OCI-LY3 (cell line): Measurements from ENCODE around the gene ZNF408.
"Not testable (repeated sequence)": the region's sequence is repeated elsewhere in the genome, so short reads cannot be mapped to it uniquely, and the experiment has no call there.

Experiments
- H2AFZ ChIP-seq: fragments of 200-600, 300-600 bp; shearing (Covaris generic); 2 replicates; pipeline ENCODE4 v1.6.0; 2014; ENCODE audit warnings: antibody characterized with exemption, low read depth, low read length
- H3K27ac ChIP-seq: fragments of 200-600, 300-600 bp; sonication (generic); 2 replicates; pipeline ENCODE4 v1.5.1; 2014; ENCODE audit warnings: mild to moderate bottlenecking, low read length, moderate library complexity, mixed read lengths
- H3K27me3 ChIP-seq: fragments of 200-600, 300-600 bp; sonication (generic); 2 replicates; pipeline ENCODE4 v1.6.1; 2014; ENCODE audit warnings: low read depth, low read length, mixed read lengths
- H3K36me3 ChIP-seq: fragments of 200-600, 300-600 bp; sonication (generic); replicated peaks from 2 replicates; pipeline ENCODE3; 2014; ENCODE audit warnings: low read depth, low read length, mixed read lengths
- H3K4me1 ChIP-seq: fragments of 300-600, 200-600 bp; sonication (generic); 2 replicates; pipeline ENCODE4 v1.6.1; 2014; ENCODE audit warnings: low read length, mixed read lengths
- H3K4me2 ChIP-seq: fragments of 200-600, 300-600 bp; sonication (generic); 2 replicates; pipeline ENCODE4 v1.6.1; 2014; ENCODE audit warnings: low read length, mixed read lengths
- H3K4me3 ChIP-seq: fragments of 300-600, 200-600 bp; sonication (generic); 2 replicates; pipeline ENCODE4 v1.5.1; 2014; ENCODE audit warnings: antibody characterized with exemption, mild to moderate bottlenecking, low read length, moderate library complexity
- H3K79me2 ChIP-seq: fragments of 300-600, 200-600 bp; shearing (Covaris generic); 2 replicates; pipeline ENCODE4 v1.6.1; 2014; ENCODE audit warnings: mild to moderate bottlenecking, low read length, mixed read lengths
- H3K9ac ChIP-seq: fragments of 300-600, 200-600 bp; shearing (Covaris generic); 2 replicates; pipeline ENCODE4 v1.6.0; 2014; ENCODE audit warnings: mild to moderate bottlenecking, low read length, moderate library complexity
- H3K9me3 ChIP-seq: fragments of 200-600, 300-600 bp; shearing (Covaris generic); 2 replicates; pipeline ENCODE4 v1.6.1; 2014; ENCODE audit warnings: low read length, mixed read lengths; ENCODE audit not compliant: insufficient read depth
- H4K20me1 ChIP-seq: fragments of 200-600, 300-600 bp; sonication (generic); 2 replicates; pipeline ENCODE4 v1.6.1; 2016; ENCODE audit warnings: low read length, mixed read lengths; ENCODE audit not compliant: insufficient read depth
- CTCF ChIP-seq: fragments of 200-600, 300-600 bp; sonication (generic); IDR thresholded peaks from 2 replicates; pipeline ENCODE4 v1.5.1; 2014; ENCODE audit warnings: antibody characterized with exemption, low read length, low read depth
- EZH2phosphoT487 ChIP-seq: fragments of 200-600 bp; shearing (Covaris generic); IDR thresholded peaks from 2 replicates; pipeline ENCODE4 v1.6.1; 2018; ENCODE audit warnings: antibody characterized with exemption, mixed run types, low read depth

ZNF408 gene

GRCh38 chr11:46698597-46698996, 2.2 kb upstream of the ZNF408 start:
- no peak overlapping the region for H3K27ac ChIP-seq
- H3K4me2 ChIP-seq: no peak overlapping the region
- H3K4me3 ChIP-seq: no peak overlapping the region
- no peak overlapping the region for H2AFZ ChIP-seq
- H3K4me1 ChIP-seq: peaks cover 7% of the 10 kb centered on the region; the same call in 1 of the 2 replicates
- H3K9me3 ChIP-seq: no peaks in the 10 kb centered on the region
- no peak overlapping the region for H3K9ac ChIP-seq
- 0 out of 2 replicates have a peak, but pooled peaks cover 3% of the 10 kb centered on the region for H4K20me1 ChIP-seq
- H3K27me3 ChIP-seq: no peaks in the 10 kb centered on the region
- H3K79me2 ChIP-seq: peaks cover 39% of the 10 kb centered on the region
- peaks cover 19% of the 10 kb centered on the region for H3K36me3 ChIP-seq
- TF ChIP-seq CTCF (no peak), EZH2phosphoT487 (no peak)

- Histone ChIP-seq H3K79me2 (peaks cover 39% of the 10 kb centered on the region), H3K4me1 (peaks cover 7% of the 10 kb centered on the region; the same call in 1 of the 2 replicates), H3K4me2 (peak overlapping the region; percentile 91), H3K27me3 (no peaks in the 10 kb centered on the region), H3K27ac (peak overlapping the region; percentile 71), H3K9me3 (no peaks in the 10 kb centered on the region), H3K36me3 (peaks cover 31% of the 10 kb centered on the region), H3K4me3 (peak overlapping the region; percentile 85), H3K9ac (peak overlapping the region; percentile 88), H2AFZ (peak overlapping the region; percentile 90), H4K20me1 (0 out of 2 replicates have a peak, but pooled peaks cover 3% of the 10 kb centered on the region)
- TF ChIP-seq EZH2phosphoT487 (no peak), CTCF (no peak)
Observed at GRCh38 chr11:46701078-46701654, 335 bp downstream of the ZNF408 start.

- H3K27ac ChIP-seq: no peak overlapping the region
- TF ChIP-seq EZH2phosphoT487: no peak
- no peak for TF ChIP-seq CTCF
Observed at GRCh38 chr11:46705070-46705688, 4.3 kb downstream of the ZNF408 start.

GRCh38 chr11:46706886-46707285, 6.1 kb downstream of the ZNF408 start:
- H3K4me1 ChIP-seq: no peaks in the 10 kb centered on the region
- no peak overlapping the region for H2AFZ ChIP-seq
- no peaks in the 10 kb centered on the region for H4K20me1 ChIP-seq
- no peaks in the 10 kb centered on the region for H3K9me3 ChIP-seq
- no peak overlapping the region for H3K9ac ChIP-seq
- H3K4me2 ChIP-seq: no peak overlapping the region
- TF ChIP-seq CTCF: no peak
- TF ChIP-seq EZH2phosphoT487: no peak
- H3K36me3 ChIP-seq: peaks cover 40% of the 10 kb centered on the region
- no peaks in the 10 kb centered on the region for H3K27me3 ChIP-seq
- peaks cover 12% of the 10 kb centered on the region for H3K79me2 ChIP-seq
- no peak overlapping the region for H3K27ac ChIP-seq
- H3K4me3 ChIP-seq: no peak overlapping the region

More at GRCh38 chr11:46705070-46705688, 4.3 kb downstream of the ZNF408 start:
- Histone ChIP-seq H3K27me3 (no peaks in the 10 kb centered on the region), H3K4me2 (no peak overlapping the region), H3K9ac (no peak overlapping the region), H3K4me1 (peaks cover 4% of the 10 kb centered on the region; the same call in 1 of the 2 replicates), H3K79me2 (peaks cover 23% of the 10 kb centered on the region), H3K9me3 (no peaks in the 10 kb centered on the region), H4K20me1 (no peaks in the 10 kb centered on the region), H3K36me3 (peaks cover 40% of the 10 kb centered on the region), H3K4me3 (no peak overlapping the region), H2AFZ (no peak overlapping the region)

- H3K9ac ChIP-seq, H3K9me3 ChIP-seq, H3K27ac ChIP-seq, H3K4me1 ChIP-seq, H3K4me3 ChIP-seq, H3K4me2 ChIP-seq, H2AFZ ChIP-seq, H4K20me1 ChIP-seq, H3K27me3 ChIP-seq, H3K79me2 ChIP-seq: not testable (repeated sequence)
- peaks cover 23% of the 10 kb centered on the region for H3K36me3 ChIP-seq
Observed at GRCh38 chr11:46709351-46709750, 8.5 kb downstream of the ZNF408 start.
